A549 (cell line): Measurements from ENCODE around the gene ACADSB. TPM values are rescaled to one million over a fixed set of nuclear protein-coding genes. Genes with fewer than 3 reads are reported as not detected.

Source experiments
- ATAC-seq, 2 experiments: fragments of 200-7000 bp in 1 of 2; fragments of >200 bp in 1 of 2; cut with Nextera tagmentation in 1 of 2; cut with Tn5 transposase in 1 of 2; 3 replicates each; pipeline versions ENCODE4 v1.8.0 to v1.9.1; 2018 to 2020; ENCODE audit warnings: mild to moderate bottlenecking in 1 of 2, moderate library complexity in 1 of 2
- CTCF ChIA-PET: fragments of 300-600 bp; sonication (Branson Sonifier 250); formaldehyde crosslinking; extraction: SDS; loops from one replicate; lab custom pipeline; 2021; ENCODE audit warnings: antibody characterized with exemption, inconsistent platforms; lab: Yijun Ruan, JAX
- POLR2A ChIA-PET: fragments of 350-600 bp; formaldehyde crosslinking; extraction: SDS; loops from one replicate; lab custom pipeline; 2021; ENCODE audit warnings: antibody characterized with exemption, inconsistent platforms; lab: Yijun Ruan, JAX
- DNase-seq, 2 experiments: peaks; one replicate each; pipeline versions ENCODE4 v3.0.0 to v3.0.0-alpha.2; 2011 to 2016; ENCODE audit warnings: low read depth in 1 of 2, low spot score in 1 of 2
- FAIRE-seq: peaks from 2 replicates; lab custom pipeline; 2011; peaks lifted over from hg19 to GRCh38; lab: Jason Lieb, UNC
- H3K27ac ChIP-seq, 2 experiments: fragments of >200 bp; sonication (Bioruptor Twin); formaldehyde crosslinking; 3 replicates each; pipeline ENCODE4 v1.5.1; 2016 to 2017
- H3K4me1 ChIP-seq: fragments of >200 bp; sonication (Bioruptor Twin); formaldehyde crosslinking; 3 replicates; pipeline ENCODE4 v1.6.1; 2016
- H3K4me2 ChIP-seq: fragments of >200 bp; sonication (Bioruptor Twin); formaldehyde crosslinking; 3 replicates; pipeline ENCODE4 v1.6.1; 2016
- H3K4me3 ChIP-seq: fragments of >200 bp; sonication (Bioruptor Twin); formaldehyde crosslinking; 3 replicates; pipeline ENCODE4 v1.5.1; 2016
- H3K9me3 ChIP-seq: fragments of >200 bp; sonication (Bioruptor Twin); formaldehyde crosslinking; 3 replicates; pipeline ENCODE4 v1.6.1; 2016
- CBX2 ChIP-seq: fragments of 200-600 bp; sonication (generic); IDR thresholded peaks from 2 replicates; pipeline ENCODE4 v1.6.1; 2016; ENCODE audit warnings: low read depth, mild to moderate bottlenecking, borderline replicate concordance
- E2F6 ChIP-seq: IDR thresholded peaks from 2 replicates; pipeline ENCODE4 v1.6.1; 2012; ENCODE audit warnings: low read depth, borderline replicate concordance
- ELK1 ChIP-seq: fragments of 150-350 bp; IDR thresholded peaks from 2 replicates; pipeline ENCODE4 v1.6.1; 2014; ENCODE audit warnings: low read depth, mild to moderate bottlenecking, low read length
- FOXS1 ChIP-seq: fragments of 250-450 bp; sonication (Bioruptor Pico); IDR thresholded peaks from 2 replicates; pipeline ENCODE4 v1.5.0; 2020; ENCODE audit warnings: mild to moderate bottlenecking, moderate library complexity
- HOXB13 ChIP-seq: fragments of 250-450 bp; sonication (Bioruptor Pico); IDR thresholded peaks from 2 replicates; pipeline ENCODE4 v1.5.0; 2020; ENCODE audit warnings: low read depth, mild to moderate bottlenecking, moderate library complexity
- NPAS2 ChIP-seq: fragments of 250-450 bp; sonication (Bioruptor Pico); IDR thresholded peaks from 2 replicates; pipeline ENCODE4 v1.8.0; 2022; ENCODE audit warnings: mild to moderate bottlenecking, moderate library complexity, borderline replicate concordance
- POLR2A ChIP-seq: IDR thresholded peaks from 2 replicates; pipeline ENCODE4 v1.6.1; 2012; ENCODE audit warnings: mild to moderate bottlenecking, low read length
- RCOR1 ChIP-seq: fragments of 150-350 bp; IDR thresholded peaks from 2 replicates; pipeline ENCODE4 v1.6.1; 2014; ENCODE audit warnings: antibody characterized with exemption, low read length, low read depth
- RNF2 ChIP-seq: fragments of 200-600 bp; sonication (generic); IDR thresholded peaks from 2 replicates; pipeline ENCODE4 v1.6.1; 2016; ENCODE audit warnings: low read depth, mild to moderate bottlenecking, antibody characterized with exemption, moderate library complexity, borderline replicate concordance
- TFCP2L1 ChIP-seq: fragments of 250-450 bp; sonication (Bioruptor Pico); IDR thresholded peaks from 2 replicates; pipeline ENCODE4 v1.5.0; 2021; ENCODE audit warnings: mild to moderate bottlenecking
- WGBS: methylation state at CpG from one replicate; pipeline ENCODE4 v1.1.6; 2017; ENCODE audit errors: missing lambda C conversion rate; 5-methylcytosine and 5-hydroxymethylcytosine counted together
- polyA plus RNA-seq, 4 experiments: library from polyadenylated mRNA; depleted of rRNA in 3 of 4; stranded (reverse); fragments of >200 nt; fragmentation: RNase III in 1 of 4; extraction: RNeasy Plus Mini Kit Qiagen cat#74134 plus additional on column Dnase treatment in 1 of 4; gene quantifications; 2 replicates in 3 of 4; 3 replicates in 1 of 4; pipeline ENCODE4 v1.2.3, GENCODE V29; 2011 to 2017

Gene ACADSB
- polyA plus RNA-seq, 2 of the 4 experiments (the other 2 are of a cell fraction) = 8.5 to 18.5 TPM

GRCh38 chr10:123102673-123103072 is 93.9 kb downstream of the ACADSB start (continued):
- TF ChIP-seq RNF2 = no peak

GRCh38 chr10:123103944-123104343 is 95.1 kb downstream of the ACADSB start:
- Histone ChIP-seq H3K4me3 (no peak overlapping the region), H3K27ac (no peak overlapping the region), H3K4me2 (no peak overlapping the region), H3K9me3 (no peaks in the 10 kb centered on the region), H3K4me1 (peaks cover 2% of the 10 kb centered on the region; the same call in 2 of the 3 replicates)
- TF ChIP-seq HOXB13 (CRISPR knock-in tag) (no peak), ELK1 (no peak), FOXS1 (CRISPR knock-in tag) (no peak), RCOR1 (no peak), TFCP2L1 (no peak), E2F6 (no peak), CBX2 (no peak), NPAS2 (no peak), POLR2A (no peak)
- WGBS = 54% methylated on average over 9 of the region's 9 CpGs
- POLR2A ChIA-PET = no interaction called here
- no peak for ATAC-seq
- CTCF ChIA-PET = interaction anchor here (0.6 to 1.6 kb wide), 5 partner anchors 14 to 460 kb away, joined by 3 to 4 read pairs (median 3); no protein-coding TSS in a partner anchor
- no peak for DNase-seq
- FAIRE-seq = no peak

Other genes with a start within 250 kb of the ACADSB start
- gene CUZD1, start 163.1 kb upstream of the ACADSB start, polyA plus RNA-seq (2011; rRNA removed) = 2.8 and 3.4 TPM in 2 replicates
- gene CUZD1, start 163.1 kb upstream of the ACADSB start, polyA plus RNA-seq (2017; fragmentation: RNase III; extraction: RNeasy Plus Mini Kit Qiagen cat#74134 plus additional on column Dnase treatment) = 1.4 to 1.6 TPM (median 1.5 TPM) in 3 replicates
- 18.7 and 27.6 TPM in 2 replicates for gene FAM24B, start 129.4 kb upstream of the ACADSB start, polyA plus RNA-seq (2011; rRNA removed)
- 15.6 to 16.9 TPM (median 16.8 TPM) in 3 replicates for gene FAM24B, start 129.4 kb upstream of the ACADSB start, polyA plus RNA-seq (2017; fragmentation: RNase III; extraction: RNeasy Plus Mini Kit Qiagen cat#74134 plus additional on column Dnase treatment)
- gene FAM24A, start 98.4 kb upstream of the ACADSB start, polyA plus RNA-seq (2011; rRNA removed) = not detected in 2 replicates
- gene FAM24A, start 98.4 kb upstream of the ACADSB start, polyA plus RNA-seq (2017; fragmentation: RNase III; extraction: RNeasy Plus Mini Kit Qiagen cat#74134 plus additional on column Dnase treatment) = not detected in 3 replicates
- 10.4 and 11.0 TPM in 2 replicates for gene C10orf88, start 54.8 kb upstream of the ACADSB start, polyA plus RNA-seq (2011; rRNA removed)
- gene C10orf88, start 54.8 kb upstream of the ACADSB start, polyA plus RNA-seq (2017; fragmentation: RNase III; extraction: RNeasy Plus Mini Kit Qiagen cat#74134 plus additional on column Dnase treatment) = 8.7 to 11.9 TPM (median 11.7 TPM) in 3 replicates
- 8.9 and 9.0 TPM in 2 replicates for gene PSTK, start 28.6 kb upstream of the ACADSB start, polyA plus RNA-seq (2011; rRNA removed)
- 5.3 to 6.6 TPM (median 6.2 TPM) in 3 replicates for gene PSTK, start 28.6 kb upstream of the ACADSB start, polyA plus RNA-seq (2017; fragmentation: RNase III; extraction: RNeasy Plus Mini Kit Qiagen cat#74134 plus additional on column Dnase treatment)
- 8.4 and 10.2 TPM in 2 replicates for gene IKZF5, start 211 bp upstream of the ACADSB start, polyA plus RNA-seq (2011; rRNA removed)
- gene IKZF5, start 211 bp upstream of the ACADSB start, polyA plus RNA-seq (2017; fragmentation: RNase III; extraction: RNeasy Plus Mini Kit Qiagen cat#74134 plus additional on column Dnase treatment) = 5.0 to 5.6 TPM (median 5.1 TPM) in 3 replicates
- gene HMX3, start 127.0 kb downstream of the ACADSB start, polyA plus RNA-seq (2011; rRNA removed) = not detected in 2 replicates
- not detected in 3 replicates for gene HMX3, start 127.0 kb downstream of the ACADSB start, polyA plus RNA-seq (2017; fragmentation: RNase III; extraction: RNeasy Plus Mini Kit Qiagen cat#74134 plus additional on column Dnase treatment)
- not detected in 2 replicates for gene HMX2, start 139.1 kb downstream of the ACADSB start, polyA plus RNA-seq (2011; rRNA removed)
- gene HMX2, start 139.1 kb downstream of the ACADSB start, polyA plus RNA-seq (2017; fragmentation: RNase III; extraction: RNeasy Plus Mini Kit Qiagen cat#74134 plus additional on column Dnase treatment) = 0.07 to 0.09 TPM (median 0.08 TPM) in 3 replicates
- 229 and 246 TPM in 2 replicates for gene BUB3, start 145.4 kb downstream of the ACADSB start, polyA plus RNA-seq (2011; rRNA removed)
- gene BUB3, start 145.4 kb downstream of the ACADSB start, polyA plus RNA-seq (2017; fragmentation: RNase III; extraction: RNeasy Plus Mini Kit Qiagen cat#74134 plus additional on column Dnase treatment) = 216 to 224 TPM (median 222 TPM) in 3 replicates